Inflammatory macrophage treated with lipopolysaccharide for 4 hours (primary cell): Measurements from ENCODE around the gene SCGB1D2.

Source experiments
- DNase-seq: peaks from one replicate; pipeline ENCODE4 v3.0.0-alpha.2; 2020

Gene SCGB1D2

DNA sequence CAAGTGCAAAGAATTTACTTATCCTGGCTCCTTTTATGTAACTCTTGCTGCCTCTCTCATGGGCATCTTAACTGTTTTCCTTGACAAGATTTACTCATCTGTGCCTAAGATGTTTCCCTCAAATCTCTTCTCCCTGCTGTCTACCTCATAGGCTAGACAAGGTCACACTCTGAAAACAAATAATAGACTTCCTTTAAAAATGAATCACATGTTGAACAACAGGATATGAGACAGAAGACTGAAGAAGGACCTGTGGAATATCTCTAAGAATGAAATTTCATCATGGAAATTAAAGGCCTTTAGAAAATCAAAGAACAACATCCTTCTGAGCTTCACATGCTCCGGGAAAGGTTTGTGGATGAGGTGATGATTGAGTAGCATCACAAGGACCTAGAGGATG lies 22.0 kb downstream of the SCGB1D2 start:
- DNase-seq, result no peak

DNA sequence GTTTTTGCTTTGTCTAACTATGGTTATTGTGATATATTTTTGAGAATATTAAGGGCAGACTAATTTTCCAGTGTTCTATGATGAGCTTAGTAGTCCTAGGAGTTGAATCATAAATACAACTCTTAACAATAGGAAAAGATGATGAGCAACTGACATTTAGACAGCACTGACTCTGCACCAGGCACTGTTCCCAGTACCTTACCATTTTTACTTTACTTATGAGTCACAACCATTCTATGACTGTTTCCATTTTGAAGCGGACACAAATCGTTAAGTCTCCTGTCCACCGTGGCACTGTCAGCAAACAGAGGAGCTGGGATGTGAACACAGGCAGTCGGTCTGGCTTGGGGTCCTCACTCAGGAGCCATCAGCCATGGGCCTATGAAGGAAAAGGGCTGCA lies 24.5 kb downstream of the SCGB1D2 start:
- DNase-seq, result no peak

DNA sequence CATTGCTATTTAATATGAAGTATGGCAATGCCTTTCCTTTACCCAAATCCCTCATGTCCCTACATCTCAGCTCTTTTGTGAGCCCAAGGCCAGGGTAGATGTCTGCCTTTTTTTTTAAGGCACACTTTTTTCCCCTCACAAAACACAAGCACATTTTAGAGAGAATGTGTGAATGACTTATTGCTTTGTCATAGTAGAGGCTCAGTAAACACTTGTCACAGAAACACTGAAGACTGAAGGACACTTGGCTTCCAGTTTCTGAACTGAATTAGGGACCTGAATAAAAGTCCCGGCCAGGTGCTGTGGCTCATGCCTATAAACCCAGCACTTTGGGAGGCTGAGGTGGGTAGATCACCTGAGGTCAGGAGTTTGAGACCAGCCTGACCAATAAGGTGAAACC lies 25.0 kb downstream of the SCGB1D2 start:
- no peak for DNase-seq

DNA sequence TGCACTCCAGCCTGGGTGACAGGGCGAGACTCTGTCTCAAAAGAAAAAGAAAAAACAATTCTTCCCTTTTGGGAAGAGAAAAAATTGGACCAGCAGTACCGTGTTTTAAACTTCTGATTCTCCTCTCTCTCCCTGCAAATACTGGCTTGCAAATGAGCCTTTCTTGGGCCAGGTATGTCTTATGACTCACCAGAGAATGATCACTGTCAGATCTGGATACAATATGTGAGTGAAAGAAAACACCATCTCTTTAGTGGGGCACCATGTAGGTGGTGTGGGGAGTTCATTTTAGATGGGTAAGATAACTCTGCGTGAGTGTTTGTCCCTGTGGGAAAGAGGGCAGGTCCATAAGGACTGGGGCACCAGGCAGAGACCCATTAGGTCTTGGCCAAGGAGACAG lies 25.5 kb downstream of the SCGB1D2 start:
- no peak for DNase-seq

DNA sequence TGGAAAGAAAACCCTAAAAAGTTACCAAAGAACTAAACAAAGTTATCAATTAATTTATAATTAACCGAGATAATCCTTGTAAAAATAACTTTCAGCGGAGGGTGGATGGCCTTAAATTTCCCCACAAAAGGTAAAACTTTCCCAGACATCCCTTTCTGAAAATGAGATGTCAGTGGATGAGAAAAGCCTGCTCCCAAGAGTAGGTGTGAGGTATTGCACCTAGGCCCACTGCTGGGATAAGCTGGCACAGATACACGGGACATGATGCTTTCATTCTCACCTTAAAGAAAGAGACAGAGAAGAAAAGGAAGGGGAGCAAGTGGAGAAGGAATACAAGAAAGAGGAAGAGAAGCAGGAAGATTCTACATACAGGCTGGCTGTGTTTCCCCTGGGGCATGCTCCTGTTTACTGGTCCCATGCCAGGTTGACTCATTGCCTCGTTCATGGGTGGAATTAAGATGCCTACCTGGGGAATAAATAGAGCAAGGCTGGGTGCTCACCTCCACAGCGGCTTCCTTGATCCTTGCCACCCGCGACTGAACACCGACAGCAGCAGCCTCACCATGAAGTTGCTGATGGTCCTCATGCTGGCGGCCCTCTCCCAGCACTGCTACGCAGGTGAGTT lies 27.7 kb downstream of the SCGB1D2 start, which contains the start of gene SCGB2A2:
Gene SCGB2A2 (plus strand): TSS at position 505 of the 625 bp plus-strand sequence. CDS start 59 bp downstream, at position 564.
- DNase-seq, result no peak

DNA sequence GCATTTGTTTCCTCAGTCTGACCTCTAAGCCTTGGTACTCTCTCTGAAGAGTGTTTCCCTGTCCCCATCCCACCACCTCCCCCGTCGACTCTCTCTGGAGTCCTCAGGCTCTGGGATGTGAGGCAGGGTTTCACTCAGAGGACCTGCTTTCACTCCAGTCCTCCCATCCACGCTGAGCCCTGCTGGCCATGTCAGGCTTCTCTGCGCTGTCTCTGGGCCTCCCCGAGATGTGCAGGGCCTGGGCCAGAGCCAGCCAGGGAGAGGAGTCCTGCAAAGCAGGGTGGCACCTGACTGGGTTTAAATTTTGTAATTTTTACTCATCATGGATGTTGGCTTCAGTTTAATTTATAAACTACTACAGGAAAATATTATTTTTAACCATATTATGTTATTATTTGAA lies 31.2 kb downstream of the SCGB1D2 start:
- no peak for DNase-seq

DNA sequence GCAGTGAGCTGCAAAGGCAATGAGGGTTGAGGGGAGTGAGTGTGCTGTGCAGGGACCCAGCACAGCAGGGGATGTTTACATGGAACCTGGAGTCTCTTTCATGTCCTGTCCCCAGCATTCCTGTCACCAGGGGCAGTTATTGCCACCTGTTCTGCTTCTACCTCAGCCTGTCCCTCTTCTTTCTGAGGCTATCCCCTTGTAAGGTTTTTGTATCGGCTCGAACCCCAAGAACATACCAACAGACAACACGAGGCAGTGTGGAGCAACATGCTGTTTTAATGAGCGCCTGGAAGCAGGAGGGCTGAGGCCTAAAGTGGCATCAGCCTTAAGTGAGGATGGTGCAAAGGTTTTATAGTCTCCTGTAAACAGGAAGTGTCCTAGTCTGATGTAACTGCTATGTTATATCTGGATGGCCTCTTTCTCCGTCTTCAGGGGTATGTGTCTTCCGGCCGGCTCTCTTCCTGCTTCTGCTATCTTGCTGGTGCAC lies 31.8 kb downstream of the SCGB1D2 start:
- no peak for DNase-seq

DNA sequence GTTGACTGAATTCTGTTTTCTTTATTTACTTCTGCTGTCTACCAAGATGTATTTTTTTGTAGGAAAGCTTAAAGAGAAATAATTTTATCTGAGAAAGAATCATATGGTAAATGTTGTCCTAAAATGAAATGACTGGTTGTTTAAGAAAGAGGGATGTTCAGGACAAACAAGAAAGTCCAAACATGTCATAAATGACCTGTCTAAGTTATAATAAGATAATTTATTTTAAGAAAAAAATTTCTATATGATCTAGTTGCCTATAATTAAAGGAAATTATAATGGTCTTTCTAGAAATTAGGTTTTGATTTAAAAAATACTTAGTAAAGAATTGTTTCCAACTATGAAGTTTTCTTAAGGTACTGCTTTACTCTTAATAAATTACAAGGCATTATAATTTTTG lies 38.4 kb downstream of the SCGB1D2 start:
- no peak for DNase-seq
